Fibroblast of upper back skin (primary cell): ENCODE data around the gene MED13.
"Not testable (repeated sequence)": the region's sequence is repeated elsewhere in the genome, so short reads cannot be mapped to it uniquely, and the experiment has no call there.

ENCODE experiments used
- DNase-seq: peaks from one replicate; pipeline ENCODE4 v3.0.0-alpha.2; 2013

The MED13 gene

GRCh38 chr17:61996916-61997605 lies 68.0 kb downstream of the MED13 start:
- DNase-seq, result no peak

- no peak for DNase-seq
These were observed 75.6 kb downstream of the MED13 start for GRCh38 chr17:61989509-61989908.

GRCh38 chr17:61986898-61987297 lies 78.2 kb downstream of the MED13 start:
- DNase-seq, result no peak

- no peak for DNase-seq
These were observed 80.3 kb downstream of the MED13 start for GRCh38 chr17:61984821-61985220.

GRCh38 chr17:61981323-61981722 lies 83.8 kb downstream of the MED13 start:
- peak; percentile 34 for DNase-seq

- DNase-seq, result no peak
These were observed 84.5 kb downstream of the MED13 start for GRCh38 chr17:61980535-61980934.

- no peak for DNase-seq
These were observed 91.0 kb downstream of the MED13 start for GRCh38 chr17:61974115-61974514.

- DNase-seq, result no peak
These were observed 92.8 kb downstream of the MED13 start for GRCh38 chr17:61972311-61972710.

GRCh38 chr17:61970030-61970429 lies 95.0 kb downstream of the MED13 start:
- no peak for DNase-seq

- DNase-seq, result no peak
These were observed 96.3 kb downstream of the MED13 start for GRCh38 chr17:61968757-61969156.

- no peak for DNase-seq
These were observed 97.3 kb downstream of the MED13 start for GRCh38 chr17:61967729-61968128.

- DNase-seq, result no peak
These were observed 98.9 kb downstream of the MED13 start for GRCh38 chr17:61966191-61966590.

- DNase-seq, result no peak
These were observed 109.5 kb downstream of the MED13 start for GRCh38 chr17:61955619-61956018.

- no peak for DNase-seq
These were observed 117.6 kb downstream of the MED13 start for GRCh38 chr17:61947367-61948078.

- no peak for DNase-seq
These were observed 118.7 kb downstream of the MED13 start for GRCh38 chr17:61946359-61946758.

GRCh38 chr17:61943117-61943516 lies 122.0 kb downstream of the MED13 start:
- DNase-seq, result no peak

- DNase-seq, result no peak
These were observed 123.0 kb downstream of the MED13 start for GRCh38 chr17:61942085-61942484.

GRCh38 chr17:61928101-61928436 lies 137.0 kb downstream of the MED13 start:
- DNase-seq, result no peak

- DNase-seq, result peak; percentile 95
These were observed 137.6 kb downstream of the MED13 start, which contains the start of gene INTS2 for GRCh38 chr17:61927208-61928100. TSS of gene INTS2 (minus strand) at chr17:61927982. CDS start at chr17:61926644, 1,338 bp downstream.

GRCh38 chr17:61926826-61927207 lies 138.3 kb downstream of the MED13 start:
- peak; percentile 4 for DNase-seq

GRCh38 chr17:61915162-61915561 lies 149.9 kb downstream of the MED13 start:
- DNase-seq, result not testable (repeated sequence)

- no peak for DNase-seq
These were observed 156.6 kb downstream of the MED13 start for GRCh38 chr17:61908292-61909037.

- DNase-seq, result no peak
These were observed 157.7 kb downstream of the MED13 start for GRCh38 chr17:61907361-61907760.
